Measurements from ENCODE around the gene ZNF493. TPM values are rescaled to one million over a fixed set of nuclear protein-coding genes. Genes with fewer than 3 reads are reported as not detected.

Gene ZNF493
- total RNA-seq, 4 donors from 2014 or later = 26.1 to 54.5 (median 44.3) TPM

- Histone ChIP-seq H3K4me1 (peaks cover 0 to 10% (median 4%) of the 10 kb centered on the region in 4 donors), H3K27me3 (no peaks in the 10 kb centered on the region), H3K9me3 (no peaks in the 10 kb centered on the region), H3K36me3 (peaks cover 0 to 11% (median 0%) of the 10 kb centered on the region in 3 donors), H3K4me3 (no peak overlapping the region), H3K27ac (no peak overlapping the region)
- DNase-seq = no peak
- no peak for TF ChIP-seq CTCF (IDR thresholded peaks at IDR 0.05)
- TF ChIP-seq POLR2A (IDR thresholded peaks at IDR 0.05) = no peak
These were observed 812 bp upstream of the ZNF493 start for GRCh38 chr19:21396121-21396520.

- Histone ChIP-seq H3K27ac (no peak overlapping the region), H3K9me3 (no peaks in the 10 kb centered on the region), H3K27me3 (no peaks in the 10 kb centered on the region), H3K36me3 (peaks cover 0 to 11% (median 0%) of the 10 kb centered on the region in 3 donors), H3K4me1 (peaks cover 0 to 10% (median 4%) of the 10 kb centered on the region in 4 donors), H3K4me3 (no peak overlapping the region)
- no peak for TF ChIP-seq POLR2A (IDR thresholded peaks at IDR 0.05)
- TF ChIP-seq CTCF (IDR thresholded peaks at IDR 0.05) = no peak
- DNase-seq = no peak
These were observed 1.9 kb downstream of the ZNF493 start for GRCh38 chr19:21398851-21399250.

GRCh38 chr19:21402303-21402985, 5.5 kb downstream of the ZNF493 start:
- Histone ChIP-seq H3K36me3 (peaks cover 0 to 32% (median 0%) of the 10 kb centered on the region in 3 donors), H3K27me3 (no peaks in the 10 kb centered on the region), H3K27ac (no peak overlapping the region), H3K4me3 (no peak overlapping the region), H3K9me3 (no peaks in the 10 kb centered on the region), H3K4me1 (peaks cover 0 to 10% (median 4%) of the 10 kb centered on the region in 4 donors)
- DNase-seq = no peak
- TF ChIP-seq POLR2A (IDR thresholded peaks at IDR 0.05) = no peak

GRCh38 chr19:21410166-21410565, 13.2 kb downstream of the ZNF493 start:
- Histone ChIP-seq H3K27me3 (no peaks in the 10 kb centered on the region), H3K36me3 (peaks cover 0 to 82% (median 0%) of the 10 kb centered on the region in 3 donors), H3K4me3 (no peak overlapping the region), H3K9me3 (peaks cover 0 to 21% (median 0%) of the 10 kb centered on the region in 4 donors), H3K4me1 (no peaks in the 10 kb centered on the region), H3K27ac (no peak overlapping the region)
- TF ChIP-seq CTCF (IDR thresholded peaks at IDR 0.05) = no peak
- no peak for TF ChIP-seq POLR2A (IDR thresholded peaks at IDR 0.05)
- no peak for DNase-seq

- Histone ChIP-seq H3K4me3 (no peak overlapping the region), H3K9me3 (peaks cover 0 to 81% (median 29%) of the 10 kb centered on the region in 4 donors), H3K27ac (no peak overlapping the region), H3K27me3 (no peaks in the 10 kb centered on the region), H3K4me1 (no peaks in the 10 kb centered on the region), H3K36me3 (peaks cover 0 to 2% (median 0%) of the 10 kb centered on the region in 3 donors)
- no peak for DNase-seq
- TF ChIP-seq CTCF (IDR thresholded peaks at IDR 0.05) (no peak), POLR2A (IDR thresholded peaks at IDR 0.05) (no peak)
These were observed 25.3 kb downstream of the ZNF493 start for GRCh38 chr19:21422244-21422643.
